Panc1 (cell line): ENCODE data around the gene EML6.

Experiments used
- CTCF ChIP-seq: fragments of 450-650 bp; IDR thresholded peaks from 2 replicates; pipeline ENCODE4 v1.5.1; 2017; ENCODE audit warnings: mild to moderate bottlenecking
- POLR2AphosphoS5 ChIP-seq: IDR thresholded peaks from 2 replicates; pipeline ENCODE4 v1.6.1; 2012; ENCODE audit warnings: mild to moderate bottlenecking, low read depth, low read length, moderate library complexity
- REST ChIP-seq, 2 experiments: IDR thresholded peaks; 2 replicates each; pipeline ENCODE4 v1.6.1; 2011 to 2012; ENCODE audit warnings: low read depth in 2 of 2, control low read depth in 1 of 2, low read length in 1 of 2, mild to moderate bottlenecking in 1 of 2, moderate library complexity in 1 of 2; ENCODE audit not compliant: insufficient read depth in 1 of 2
- SIN3A ChIP-seq: IDR thresholded peaks from 2 replicates; pipeline ENCODE4 v1.6.1; 2012; ENCODE audit warnings: low read depth, mild to moderate bottlenecking, low read length, moderate library complexity, borderline replicate concordance; ENCODE audit not compliant: insufficient read depth
- TCF7L2 ChIP-seq: IDR thresholded peaks from 2 replicates; pipeline ENCODE4 v1.6.1; 2011; ENCODE audit warnings: mild to moderate bottlenecking, low read depth, low read length, inconsistent platforms

- no peak for TF ChIP-seq CTCF
- TF ChIP-seq TCF7L2, result no peak
- no peak for TF ChIP-seq POLR2AphosphoS5
- no peak for TF ChIP-seq SIN3A
- TF ChIP-seq REST (IDR thresholded peaks at IDR 0.05; ENCODE audit: insufficient read depth in 1 of 2, low read depth in 2 of 2, low read length in 1 of 2), result no peak
Observed at GRCh38 chr2:54907663-54908062, 184.2 kb downstream of the EML6 start.
